NT2/D1 (cell line): ENCODE results near the gene ZFC3H1.

Experiments
- YY1 ChIP-seq: IDR thresholded peaks from 2 replicates; pipeline ENCODE4 v1.6.1; 2011; ENCODE audit not compliant: insufficient read length, insufficient read depth
- ZNF274 ChIP-seq: IDR thresholded peaks from 2 replicates; pipeline ENCODE4 v1.6.1; 2011; ENCODE audit warnings: mild to moderate bottlenecking, low read depth, low read length

DNA sequence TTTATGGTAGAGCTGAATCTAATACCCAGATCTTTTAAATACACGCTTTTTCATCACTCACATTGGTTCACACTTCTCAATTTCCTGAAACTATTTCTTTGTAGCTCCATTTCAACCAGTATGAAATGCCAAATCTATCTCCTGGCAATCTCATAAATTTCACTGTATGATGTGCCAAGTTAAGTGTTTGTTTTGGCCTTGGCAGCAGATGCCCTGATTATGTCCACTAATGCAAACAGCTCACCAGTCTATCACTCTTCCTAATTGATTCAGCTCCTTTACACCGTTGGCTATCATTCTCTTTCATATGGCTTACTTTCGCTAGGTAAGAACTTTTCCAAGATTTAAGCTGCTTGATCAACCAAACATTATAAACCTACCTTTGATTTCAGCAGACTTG, 58.6 kb downstream of the ZFC3H1 start:
- TF ChIP-seq YY1: no peak
- TF ChIP-seq ZNF274: no peak
